GM21786 (cell line): ENCODE data around the gene SLC35C1.
A peak's percentile ranks its signal among the peaks of the same experiment; 100 is the strongest.

Source experiments
- ATAC-seq: cut with Tn5 transposase; IDR thresholded peaks from one replicate; pipeline ENCODE4 v1.9.1; 2021; ENCODE audit not compliant: unreplicated experiment

SLC35C1 gene

GRCh38 chr11:45804761-45805304 lies at the start of gene SLC35C1:
Gene SLC35C1, plus strand, starts transcription at chr11:45805149. Its CDS starts 653 bp downstream, at chr11:45805802.
- ATAC-seq = peak; percentile 94

DNA sequence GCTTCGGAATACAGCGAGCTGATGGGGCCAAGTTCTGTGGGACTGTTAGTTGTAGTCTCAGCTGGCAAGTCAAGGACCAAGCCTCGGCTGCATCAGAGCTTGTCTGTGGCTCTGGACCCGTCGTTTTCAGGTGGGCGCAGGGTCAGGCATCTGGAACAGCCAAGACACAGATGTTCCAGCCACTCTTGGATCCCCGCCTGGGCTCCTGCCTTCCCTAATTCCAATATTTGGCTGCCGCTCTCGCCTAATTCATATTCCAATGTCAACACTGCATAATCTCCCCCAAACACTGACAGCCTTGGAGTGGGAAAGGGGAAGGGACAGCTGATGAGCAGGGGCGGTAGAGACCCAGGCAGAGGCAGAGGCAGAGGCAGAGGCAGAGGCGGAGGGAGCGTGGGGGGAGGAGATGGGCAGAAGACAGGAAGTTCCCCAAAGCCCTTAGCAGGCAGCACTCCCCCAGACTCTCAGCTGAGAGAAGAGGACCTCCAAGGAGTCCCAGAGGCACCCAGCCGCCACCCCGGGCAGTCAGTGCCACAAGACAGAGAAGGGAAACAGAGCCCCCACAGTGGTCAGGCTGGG lies 49.6 kb upstream of the SLC35C1 start:
- ATAC-seq = no peak

- ATAC-seq = no peak
Measured at GRCh38 chr11:45756384-45757010, 48.5 kb upstream of the SLC35C1 start.

GRCh38 chr11:45757672-45758071 lies 47.3 kb upstream of the SLC35C1 start:
- no peak for ATAC-seq

DNA sequence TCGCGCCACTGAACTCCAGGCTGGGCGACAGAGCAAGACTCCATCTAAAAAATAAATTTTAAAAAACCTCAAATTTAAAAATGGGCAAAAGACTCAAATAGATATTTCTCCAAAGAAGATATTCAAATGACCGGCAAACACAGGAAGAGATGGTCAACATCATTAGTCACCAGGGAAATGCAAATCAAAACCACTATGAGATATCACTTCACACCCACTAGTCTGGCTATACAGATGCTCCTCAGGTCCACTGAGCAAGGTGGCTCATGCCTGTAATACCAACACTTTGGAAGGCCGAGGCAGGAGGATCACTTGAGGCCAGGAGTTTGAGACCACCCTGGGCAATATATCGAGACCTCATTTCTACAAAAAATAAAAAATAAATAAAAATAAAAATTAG lies 43.3 kb upstream of the SLC35C1 start:
- no peak for ATAC-seq

DNA sequence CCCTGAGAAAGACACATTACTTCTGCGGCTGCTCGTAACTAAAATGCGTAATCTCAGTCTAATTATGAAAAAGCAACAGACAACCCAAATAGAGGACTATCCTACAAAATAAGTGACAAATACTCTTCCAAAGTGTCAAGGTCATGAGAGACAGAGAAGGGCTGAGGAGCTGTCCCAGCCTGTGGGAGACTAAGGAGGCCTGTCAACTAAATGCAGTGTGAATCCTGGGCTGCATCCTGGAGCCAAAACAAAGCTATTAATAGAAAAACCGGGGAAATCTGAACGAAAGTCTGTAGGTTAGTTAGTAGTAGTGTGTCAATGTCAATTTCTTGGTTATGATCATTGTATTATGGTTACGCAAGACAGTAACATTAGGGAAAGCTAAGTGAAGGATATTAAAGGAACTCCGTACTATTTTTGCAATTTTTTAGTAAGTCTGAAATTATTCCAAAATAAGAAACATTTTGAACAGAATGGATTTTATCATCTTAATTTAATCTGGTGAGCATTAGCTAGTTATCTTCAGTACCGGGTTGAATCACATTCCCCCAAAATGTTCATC lies 39.8 kb upstream of the SLC35C1 start:
- no peak for ATAC-seq

DNA sequence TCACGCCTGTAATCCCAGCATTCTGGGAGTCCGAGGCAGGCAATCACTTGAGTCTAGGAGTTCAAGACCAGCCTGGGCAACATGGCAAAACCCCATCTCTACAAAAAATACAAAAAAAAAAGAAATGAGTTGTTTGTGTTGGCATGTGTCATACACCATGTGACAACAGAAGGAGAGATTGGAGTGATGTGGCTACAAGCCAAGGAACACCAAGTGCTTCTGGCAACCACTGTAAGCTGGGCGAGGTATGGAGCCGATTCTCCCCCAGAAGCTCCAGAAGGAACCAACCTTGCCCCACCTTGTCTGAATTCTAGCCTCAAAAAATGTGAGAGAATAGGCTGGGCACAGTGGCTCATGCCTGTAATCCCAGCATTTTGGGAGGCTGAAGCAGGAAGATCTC lies 39.1 kb upstream of the SLC35C1 start:
- no peak for ATAC-seq

- no peak for ATAC-seq
Measured at GRCh38 chr11:45766469-45766868, 38.5 kb upstream of the SLC35C1 start.

DNA sequence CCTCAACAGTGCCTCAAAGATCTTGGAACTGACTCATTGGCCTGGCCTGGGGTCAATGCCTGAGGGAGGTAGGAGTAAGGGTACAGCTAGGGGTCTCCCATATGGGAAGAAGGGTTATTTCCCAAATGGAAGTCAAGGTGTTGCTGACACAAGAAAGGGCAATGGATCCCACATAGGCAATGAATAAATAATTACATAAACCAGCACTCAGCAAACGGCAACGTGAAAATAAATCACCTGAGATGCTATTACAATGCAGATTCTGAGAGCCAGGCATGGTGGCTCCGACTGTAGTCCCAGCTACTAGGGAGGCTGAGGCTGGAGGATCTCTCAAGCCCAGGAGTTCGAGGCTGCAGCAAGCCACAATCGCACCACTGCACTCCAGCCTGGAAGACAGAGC lies 36.5 kb upstream of the SLC35C1 start:
- ATAC-seq = no peak

GRCh38 chr11:45769960-45770359 lies 35.0 kb upstream of the SLC35C1 start:
- ATAC-seq = no peak

DNA sequence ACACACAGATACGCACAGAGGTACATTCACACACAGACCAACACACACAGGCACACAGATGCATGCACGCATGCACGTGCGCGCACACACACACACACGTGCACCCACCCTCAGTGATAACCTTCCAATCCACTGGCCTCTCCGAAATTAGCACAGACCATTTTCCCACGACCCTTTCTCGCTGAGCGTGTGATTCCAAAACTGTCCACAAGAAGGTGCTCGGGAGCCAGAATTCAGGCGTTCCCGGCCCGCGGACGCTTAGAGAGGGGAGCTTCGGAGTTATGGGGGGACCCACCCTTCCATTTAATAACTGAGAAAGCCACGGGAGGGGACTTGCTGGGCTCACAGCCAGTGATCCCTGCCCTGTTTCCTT lies 33.8 kb upstream of the SLC35C1 start:
- peak; percentile 62 for ATAC-seq

DNA sequence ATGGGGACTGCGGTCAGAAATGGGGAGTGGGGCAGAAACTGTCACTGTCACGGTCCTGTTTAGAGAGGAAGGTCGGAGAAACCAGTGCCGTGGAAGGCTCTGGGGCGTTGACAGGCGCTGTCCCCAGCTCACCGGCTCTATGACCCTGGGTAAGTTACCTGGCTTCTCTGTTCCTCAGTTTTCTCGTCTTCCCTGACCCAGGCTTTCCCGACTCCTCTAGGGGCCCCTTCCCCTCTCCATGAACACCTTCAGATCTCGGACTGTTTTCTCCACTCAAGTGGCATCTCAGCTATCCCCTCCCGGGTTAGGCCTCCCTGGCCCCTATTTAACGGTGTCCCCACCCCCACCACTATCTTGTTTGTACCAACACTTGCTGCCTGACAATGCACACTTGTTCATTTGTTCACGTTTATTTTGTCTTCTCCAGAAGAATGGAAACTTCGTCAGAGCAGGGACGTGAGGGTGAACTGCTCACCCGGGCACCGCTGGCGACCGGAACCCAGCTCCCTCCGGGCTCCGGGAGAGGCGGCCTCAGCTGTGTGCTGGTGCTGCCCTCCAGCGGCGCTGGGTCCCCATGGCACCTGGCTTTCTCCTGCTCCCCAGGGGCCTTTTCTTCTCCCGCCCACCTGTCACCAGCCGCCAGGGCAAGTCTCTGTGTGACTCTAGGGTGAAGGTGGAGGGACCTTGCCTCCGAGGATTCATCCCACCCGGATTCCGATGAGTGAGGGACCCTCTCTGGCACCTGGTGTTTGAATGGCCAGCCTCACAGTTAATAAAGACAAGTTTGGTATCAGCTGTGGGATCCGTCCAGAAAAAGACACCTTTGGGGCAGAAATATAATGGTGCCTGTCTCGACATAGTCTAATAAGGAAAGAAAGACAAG lies 33.1 kb upstream of the SLC35C1 start:
- peak; percentile 84 for ATAC-seq

DNA sequence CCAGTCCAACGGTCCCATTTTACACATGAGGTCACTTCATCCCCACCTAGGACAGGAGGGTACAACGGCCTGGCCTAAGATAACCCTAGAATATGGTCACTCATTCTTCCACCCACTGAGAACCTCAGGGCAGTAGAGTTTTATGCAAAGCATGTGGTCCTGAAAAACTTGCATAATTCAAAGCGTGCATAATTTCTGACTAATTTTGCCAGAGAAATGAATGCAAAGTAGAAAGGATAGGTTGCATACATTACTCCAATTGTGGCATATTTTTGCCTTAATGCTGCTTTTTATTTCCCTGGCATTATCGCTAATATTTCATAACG lies 32.5 kb upstream of the SLC35C1 start:
- no peak for ATAC-seq

DNA sequence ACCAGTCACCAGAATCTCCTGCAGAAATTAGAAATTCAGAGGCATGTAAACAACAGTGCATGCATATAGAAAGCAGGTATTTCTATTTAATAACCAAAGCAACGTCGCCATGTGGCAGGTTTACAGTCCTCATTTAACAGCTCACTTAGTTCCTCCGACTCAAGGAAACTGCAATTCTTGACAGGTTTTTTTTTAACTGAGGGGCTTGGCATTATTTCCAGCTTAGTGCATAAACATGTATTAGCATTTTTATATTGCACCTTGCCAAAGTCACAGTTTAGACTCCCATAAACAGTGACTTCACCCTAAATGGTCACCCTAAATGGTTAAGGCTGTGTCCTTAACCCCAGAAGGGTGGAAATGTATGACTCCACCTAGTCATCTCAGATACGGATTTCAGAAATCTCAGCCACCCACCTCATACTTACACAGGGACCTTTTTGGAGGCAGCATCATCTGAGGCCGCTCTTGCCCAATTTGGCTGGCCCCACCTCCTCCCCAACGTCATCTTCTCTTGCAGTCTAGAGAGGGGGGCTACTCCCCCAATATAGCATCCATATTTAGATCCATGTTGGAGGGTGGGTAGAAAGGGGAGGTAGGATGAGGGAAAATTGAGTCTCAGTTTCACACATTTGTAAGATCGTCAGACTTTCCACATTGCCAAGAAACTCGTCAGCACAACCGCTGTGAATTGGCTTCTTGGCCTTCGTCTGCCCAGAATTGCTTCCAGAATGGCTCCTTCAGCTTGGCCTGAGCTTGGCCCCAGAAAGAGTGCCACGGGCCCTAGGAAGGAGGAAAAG lies 31.8 kb upstream of the SLC35C1 start:
- no peak for ATAC-seq

DNA sequence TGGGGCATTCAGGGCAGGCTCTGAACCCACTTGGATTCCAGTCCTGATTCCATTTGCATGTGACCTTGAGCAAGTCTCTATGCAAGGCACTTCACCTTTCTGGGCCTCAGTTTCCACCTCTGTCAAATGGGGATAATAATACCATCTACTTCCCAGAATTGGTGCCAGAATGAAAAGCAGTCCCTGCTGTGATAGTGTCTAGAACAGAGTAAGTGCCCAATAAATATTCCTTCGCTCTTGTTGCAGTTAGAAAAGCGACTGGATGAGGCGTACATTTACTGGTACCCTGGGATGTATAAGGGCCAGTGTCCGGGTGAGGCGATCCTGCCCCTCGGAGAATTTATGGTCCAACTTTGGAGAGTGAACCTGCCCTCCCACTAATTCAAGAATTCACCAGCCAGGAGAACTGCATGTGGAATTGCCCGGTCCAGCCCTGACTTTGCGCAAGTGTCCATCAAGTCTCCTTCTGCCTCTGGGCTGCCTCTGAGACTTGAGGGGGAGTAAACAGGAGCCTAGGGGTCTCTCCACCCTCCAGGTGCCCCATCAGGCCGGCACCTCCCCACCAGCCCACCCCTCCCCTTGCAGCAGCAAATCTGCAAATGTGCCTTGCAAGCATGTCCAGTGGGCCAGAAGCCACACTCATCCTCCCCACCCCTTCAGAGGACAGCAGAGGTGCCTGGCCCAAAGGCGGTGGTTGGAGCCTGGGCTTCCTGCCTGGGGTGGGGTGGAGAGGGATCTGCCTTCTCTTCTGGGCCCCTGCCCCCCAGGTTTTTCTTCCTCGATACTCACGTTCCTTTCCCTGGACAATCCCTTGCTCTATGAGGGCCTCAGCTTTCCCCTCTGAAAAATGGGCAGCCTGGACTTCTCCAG lies 30.9 kb upstream of the SLC35C1 start:
- ATAC-seq = no peak

DNA sequence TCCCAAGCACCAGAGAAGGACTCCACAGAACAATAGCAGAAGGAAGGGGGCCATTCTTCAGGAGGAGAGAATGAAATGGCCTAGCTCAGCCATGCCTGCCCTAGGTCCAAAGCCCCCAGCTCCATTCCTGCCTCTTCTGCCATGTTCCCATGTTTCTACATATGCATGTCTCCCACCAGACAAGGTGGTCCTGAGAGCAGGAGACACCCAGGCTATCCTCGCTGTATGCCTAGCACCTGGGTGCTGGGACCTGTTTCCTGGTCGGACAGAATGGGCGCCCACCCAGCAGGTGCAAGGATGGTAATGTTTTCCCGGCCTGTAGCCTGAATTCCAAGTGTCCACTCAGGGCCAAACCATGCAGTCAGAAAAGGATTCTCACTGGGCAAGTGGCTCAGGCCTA lies 30.2 kb upstream of the SLC35C1 start:
- ATAC-seq = no peak

GRCh38 chr11:45777127-45777969 lies 27.6 kb upstream of the SLC35C1 start:
- no peak for ATAC-seq

- no peak for ATAC-seq
Measured at GRCh38 chr11:45778341-45778740, 26.6 kb upstream of the SLC35C1 start.

- ATAC-seq = no peak
Measured at GRCh38 chr11:45779602-45780001, 25.3 kb upstream of the SLC35C1 start.
